Measurements from ENCODE around the gene KCNQ1. TPM values are rescaled to one million over a fixed set of nuclear protein-coding genes. Genes with fewer than 3 reads are reported as not detected.

Gene KCNQ1
- total and polyA plus RNA-seq, 2 donors (not counting 1 experiment from before 2014, with no cell fraction given): not detected

DNA sequence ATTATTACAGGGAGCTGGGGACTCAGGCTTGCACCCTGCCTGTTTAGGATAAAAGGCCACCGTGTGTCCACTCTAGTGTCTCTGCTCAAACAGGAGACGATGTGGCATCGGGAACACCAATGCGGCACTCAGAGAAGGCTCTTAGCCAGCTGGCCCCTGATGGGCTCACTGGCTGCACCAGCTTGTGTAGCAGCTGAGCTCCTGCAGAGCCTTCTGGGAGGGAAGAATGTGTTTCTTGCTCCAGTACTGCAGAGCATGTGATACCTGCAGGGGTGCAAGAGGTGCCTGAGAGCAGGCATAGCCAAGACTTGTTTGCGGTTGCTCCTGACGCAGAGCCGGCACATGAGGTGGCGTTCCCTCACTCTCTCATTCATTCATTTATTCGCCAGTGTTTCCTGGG, 299.4 kb downstream of the KCNQ1 start:
- no peak overlapping the region for H3K4me2 ChIP-seq (ENCODE audit: extremely low read depth, insufficient read depth, low read length)

DNA sequence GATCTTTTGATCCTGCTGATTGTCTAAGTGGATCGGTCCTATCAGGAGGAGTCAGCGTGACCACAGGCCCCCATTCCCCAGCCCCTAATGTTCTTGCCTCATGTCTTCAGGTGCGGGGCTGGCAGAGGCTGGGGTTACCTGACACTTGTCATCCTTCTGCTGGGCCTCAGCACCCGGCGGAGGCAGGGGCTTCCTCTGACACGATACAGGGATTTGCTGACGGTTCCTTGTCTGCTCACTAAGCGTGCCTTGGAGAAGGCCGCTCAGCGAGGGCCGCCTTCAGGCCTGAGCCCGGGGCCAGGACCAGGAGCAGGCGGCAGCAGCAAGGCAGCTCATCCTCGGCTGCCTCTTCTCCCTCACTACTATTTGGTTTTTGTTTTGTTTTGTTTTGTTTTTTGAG, 300.7 kb downstream of the KCNQ1 start:
- no peak for DNase-seq (ENCODE audit: low read depth in 2 of 2)
- Histone ChIP-seq H3K27me3 (ENCODE audit: control insufficient read depth, insufficient read depth, low read length) (no peaks in the 10 kb centered on the region), H3K79me2 (ENCODE audit: control insufficient read depth, insufficient read depth, low read length) (no peaks in the 10 kb centered on the region), H3K4me3 (replicated peaks in 1 of 4; ENCODE audit: control extremely low read depth in 1 of 4, insufficient read depth in 1 of 4, low read depth in 3 of 4, low read length in 4 of 4) (no peak overlapping the region), H3K4me2 (ENCODE audit: extremely low read depth, insufficient read depth, low read length) (no peak overlapping the region), H3K4me1 (ENCODE audit: control insufficient read depth, extremely low read depth, insufficient read depth, low read length) (peaks cover 15% of the 10 kb centered on the region), H3K9ac (ENCODE audit: insufficient read depth, low read length) (no peak overlapping the region), H3K27ac (ENCODE audit: insufficient read depth, low read length) (no peak overlapping the region), H2AFZ (ENCODE audit: low read length) (no peak overlapping the region), H3K9me3 (ENCODE audit: control insufficient read depth, insufficient read depth, low read depth, low read length) (no peaks in the 10 kb centered on the region), H3K36me3 (ENCODE audit: control insufficient read depth, insufficient read depth, low read length) (no peaks in the 10 kb centered on the region), H4K20me1 (ENCODE audit: control insufficient read depth, extremely low read depth, insufficient read depth, low read length) (no peaks in the 10 kb centered on the region)
- TF ChIP-seq, protein P1, sequence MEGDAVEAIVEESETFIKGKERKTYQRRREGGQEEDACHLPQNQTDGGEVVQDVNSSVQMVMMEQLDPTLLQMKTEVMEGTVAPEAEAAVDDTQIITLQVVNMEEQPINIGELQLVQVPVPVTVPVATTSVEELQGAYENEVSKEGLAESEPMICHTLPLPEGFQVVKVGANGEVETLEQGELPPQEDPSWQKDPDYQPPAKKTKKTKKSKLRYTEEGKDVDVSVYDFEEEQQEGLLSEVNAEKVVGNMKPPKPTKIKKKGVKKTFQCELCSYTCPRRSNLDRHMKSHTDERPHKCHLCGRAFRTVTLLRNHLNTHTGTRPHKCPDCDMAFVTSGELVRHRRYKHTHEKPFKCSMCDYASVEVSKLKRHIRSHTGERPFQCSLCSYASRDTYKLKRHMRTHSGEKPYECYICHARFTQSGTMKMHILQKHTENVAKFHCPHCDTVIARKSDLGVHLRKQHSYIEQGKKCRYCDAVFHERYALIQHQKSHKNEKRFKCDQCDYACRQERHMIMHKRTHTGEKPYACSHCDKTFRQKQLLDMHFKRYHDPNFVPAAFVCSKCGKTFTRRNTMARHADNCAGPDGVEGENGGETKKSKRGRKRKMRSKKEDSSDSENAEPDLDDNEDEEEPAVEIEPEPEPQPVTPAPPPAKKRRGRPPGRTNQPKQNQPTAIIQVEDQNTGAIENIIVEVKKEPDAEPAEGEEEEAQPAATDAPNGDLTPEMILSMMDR (conservative IDR thresholded peaks at IDR 0.05 in 1 of 2, IDR thresholded peaks at IDR 0.05 in 1 of 2; ENCODE audit: low read depth in 1 of 2, low read length in 2 of 2): no peak
- no peak for TF ChIP-seq EZH2 (IDR thresholded peaks at IDR 0.05; ENCODE audit: low read length, missing control alignments)

More for the DNA sequence above, 299.4 kb downstream of the KCNQ1 start:
- Histone ChIP-seq H3K27me3 (ENCODE audit: control insufficient read depth, insufficient read depth, low read length) (no peaks in the 10 kb centered on the region), H2AFZ (ENCODE audit: low read length) (no peak overlapping the region), H3K4me1 (ENCODE audit: control insufficient read depth, extremely low read depth, insufficient read depth, low read length) (peaks cover 17% of the 10 kb centered on the region), H3K79me2 (ENCODE audit: control insufficient read depth, insufficient read depth, low read length) (no peaks in the 10 kb centered on the region), H3K27ac (ENCODE audit: insufficient read depth, low read length) (no peak overlapping the region), H4K20me1 (ENCODE audit: control insufficient read depth, extremely low read depth, insufficient read depth, low read length) (no peaks in the 10 kb centered on the region), H3K4me3 (replicated peaks in 1 of 4; ENCODE audit: control extremely low read depth in 1 of 4, insufficient read depth in 1 of 4, low read depth in 3 of 4, low read length in 4 of 4) (no peak overlapping the region), H3K9ac (ENCODE audit: insufficient read depth, low read length) (no peak overlapping the region), H3K36me3 (ENCODE audit: control insufficient read depth, insufficient read depth, low read length) (no peaks in the 10 kb centered on the region), H3K9me3 (ENCODE audit: control insufficient read depth, insufficient read depth, low read depth, low read length) (no peaks in the 10 kb centered on the region)
- no peak for DNase-seq (ENCODE audit: low read depth in 2 of 2)
- no peak for TF ChIP-seq EZH2 (IDR thresholded peaks at IDR 0.05; ENCODE audit: low read length, missing control alignments)
- TF ChIP-seq, protein P1 (conservative IDR thresholded peaks at IDR 0.05 in 1 of 2, IDR thresholded peaks at IDR 0.05 in 1 of 2; ENCODE audit: low read depth in 1 of 2, low read length in 2 of 2): no peak

DNA sequence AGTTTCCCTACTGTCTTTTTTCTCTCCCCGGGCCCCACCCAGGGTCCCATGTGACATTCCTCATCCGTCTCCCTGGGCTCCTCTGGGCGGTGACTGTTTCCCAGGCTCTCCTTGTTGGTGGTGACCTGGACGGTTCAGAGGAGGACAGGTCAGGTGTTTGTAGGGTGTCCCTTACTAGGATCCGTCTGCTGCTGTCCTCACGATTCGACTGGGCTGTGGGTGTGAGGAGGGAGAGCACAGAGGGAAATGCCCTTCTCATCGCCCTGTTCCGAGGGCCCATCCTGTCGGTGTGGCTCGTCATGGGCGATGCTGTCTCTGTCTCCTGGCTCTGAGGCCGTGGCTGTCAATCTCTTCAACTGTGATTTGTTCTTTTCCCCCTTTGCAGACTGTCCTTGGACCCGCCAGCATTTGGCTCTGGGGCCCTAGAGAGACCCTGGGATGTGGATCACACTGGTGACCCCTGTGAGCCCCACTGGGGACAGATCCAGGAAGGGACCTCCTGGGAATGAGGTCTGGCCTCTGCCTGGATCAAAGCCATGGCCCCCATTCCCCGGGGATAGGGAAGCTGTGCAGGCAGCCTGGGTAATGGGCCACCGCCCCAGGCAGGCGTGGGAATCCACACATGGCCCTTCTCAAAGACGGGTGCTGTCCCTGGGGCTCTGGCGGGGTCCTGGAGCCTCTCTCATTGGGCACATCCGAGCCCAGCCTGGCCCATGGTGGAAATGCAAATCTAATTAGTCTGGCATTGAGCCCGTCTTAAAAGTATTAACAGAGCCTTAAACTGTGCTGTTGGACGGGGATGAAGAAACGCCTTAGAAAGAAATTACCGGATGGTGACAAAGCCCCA, 301.8 kb downstream of the KCNQ1 start:
- Histone ChIP-seq H2AFZ (ENCODE audit: low read length) (no peak overlapping the region), H3K9ac (ENCODE audit: insufficient read depth, low read length) (no peak overlapping the region)

More for the DNA sequence above, 301.8 kb downstream of the KCNQ1 start:
- Histone ChIP-seq H3K36me3 (ENCODE audit: control insufficient read depth, insufficient read depth, low read length) (no peaks in the 10 kb centered on the region), H3K79me2 (ENCODE audit: control insufficient read depth, insufficient read depth, low read length) (no peaks in the 10 kb centered on the region), H3K4me1 (ENCODE audit: control insufficient read depth, extremely low read depth, insufficient read depth, low read length) (peaks cover 6% of the 10 kb centered on the region), H4K20me1 (ENCODE audit: control insufficient read depth, extremely low read depth, insufficient read depth, low read length) (no peaks in the 10 kb centered on the region), H3K4me2 (ENCODE audit: extremely low read depth, insufficient read depth, low read length) (no peak overlapping the region), H3K9me3 (ENCODE audit: control insufficient read depth, insufficient read depth, low read depth, low read length) (no peaks in the 10 kb centered on the region), H3K27ac (ENCODE audit: insufficient read depth, low read length) (no peak overlapping the region), H3K27me3 (ENCODE audit: control insufficient read depth, insufficient read depth, low read length) (no peaks in the 10 kb centered on the region), H3K4me3 (replicated peaks in 1 of 4; ENCODE audit: control extremely low read depth in 1 of 4, insufficient read depth in 1 of 4, low read depth in 3 of 4, low read length in 4 of 4) (no peak overlapping the region)
- DNase-seq (ENCODE audit: low read depth in 2 of 2): no peak
- TF ChIP-seq, protein P1 (conservative IDR thresholded peaks at IDR 0.05 in 1 of 2, IDR thresholded peaks at IDR 0.05 in 1 of 2; ENCODE audit: low read depth in 1 of 2, low read length in 2 of 2): no peak
- TF ChIP-seq EZH2 (IDR thresholded peaks at IDR 0.05; ENCODE audit: low read length, missing control alignments): no peak

Data from fibroblast of lung (primary cell).